Fibroblast of mammary gland (primary cell): ENCODE measurements around the gene STAMBP.
"Not testable (repeated sequence)": the region's sequence is repeated elsewhere in the genome, so short reads cannot be mapped to it uniquely, and the experiment has no call there.

Experiments
- DNase-seq: peaks from one replicate; pipeline ENCODE4 v3.0.0-alpha.2; 2010; ENCODE audit warnings: low read depth
- H3K4me3 ChIP-seq: 2 replicates; pipeline ENCODE4 v1.5.1; 2011; ENCODE audit warnings: low read depth, mild to moderate bottlenecking, low read length, moderate library complexity; ENCODE audit not compliant: control insufficient read depth
- TF ChIP-seq, protein P1 (sequence below): conservative IDR thresholded peaks from 2 replicates; pipeline ENCODE4 v1.5.1; 2011; ENCODE audit warnings: low read depth, low read length, inconsistent platforms; ENCODE audit not compliant: control insufficient read depth, insufficient read depth

The STAMBP gene

DNA sequence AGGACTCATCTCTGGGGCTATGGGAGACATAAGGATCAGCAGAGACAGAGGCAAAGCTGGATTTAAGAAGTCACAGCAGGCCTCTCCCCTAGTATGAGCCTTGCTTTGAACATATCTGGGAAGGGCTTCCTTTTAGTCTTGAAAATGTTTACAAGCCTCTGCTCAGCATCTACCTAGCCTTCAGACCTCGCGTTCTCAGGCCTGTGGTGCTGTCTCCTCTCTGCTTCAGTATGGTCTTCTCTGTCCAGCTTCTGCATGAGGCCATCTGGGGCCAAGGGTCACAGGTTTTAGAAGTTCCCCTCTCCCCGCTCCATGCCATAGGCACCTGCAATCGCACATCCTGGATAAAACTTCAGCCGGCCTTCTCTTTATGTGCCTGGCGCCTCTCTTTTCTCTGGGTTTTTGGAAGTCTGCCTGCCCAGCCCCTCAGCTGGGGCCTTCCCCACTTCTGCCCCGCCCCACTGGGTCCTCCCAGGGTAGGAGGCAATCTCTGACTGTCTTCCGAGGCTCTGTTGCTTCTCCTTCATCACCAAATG lies 71.1 kb downstream of the STAMBP start:
- TF ChIP-seq, protein P1, sequence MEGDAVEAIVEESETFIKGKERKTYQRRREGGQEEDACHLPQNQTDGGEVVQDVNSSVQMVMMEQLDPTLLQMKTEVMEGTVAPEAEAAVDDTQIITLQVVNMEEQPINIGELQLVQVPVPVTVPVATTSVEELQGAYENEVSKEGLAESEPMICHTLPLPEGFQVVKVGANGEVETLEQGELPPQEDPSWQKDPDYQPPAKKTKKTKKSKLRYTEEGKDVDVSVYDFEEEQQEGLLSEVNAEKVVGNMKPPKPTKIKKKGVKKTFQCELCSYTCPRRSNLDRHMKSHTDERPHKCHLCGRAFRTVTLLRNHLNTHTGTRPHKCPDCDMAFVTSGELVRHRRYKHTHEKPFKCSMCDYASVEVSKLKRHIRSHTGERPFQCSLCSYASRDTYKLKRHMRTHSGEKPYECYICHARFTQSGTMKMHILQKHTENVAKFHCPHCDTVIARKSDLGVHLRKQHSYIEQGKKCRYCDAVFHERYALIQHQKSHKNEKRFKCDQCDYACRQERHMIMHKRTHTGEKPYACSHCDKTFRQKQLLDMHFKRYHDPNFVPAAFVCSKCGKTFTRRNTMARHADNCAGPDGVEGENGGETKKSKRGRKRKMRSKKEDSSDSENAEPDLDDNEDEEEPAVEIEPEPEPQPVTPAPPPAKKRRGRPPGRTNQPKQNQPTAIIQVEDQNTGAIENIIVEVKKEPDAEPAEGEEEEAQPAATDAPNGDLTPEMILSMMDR, result no peak

GRCh38 chr2:73901143-73901542 lies 72.4 kb downstream of the STAMBP start:
- no peak for DNase-seq
- no peak overlapping the region for H3K4me3 ChIP-seq
- TF ChIP-seq, protein P1, result no peak

More for the DNA sequence above, 71.1 kb downstream of the STAMBP start:
- no peak for DNase-seq
- H3K4me3 ChIP-seq, result no peak overlapping the region

- H3K4me3 ChIP-seq, result no peak overlapping the region
- no peak for DNase-seq
- TF ChIP-seq, protein P1, result no peak
Measured at GRCh38 chr2:73902284-73902683, 73.5 kb downstream of the STAMBP start.

GRCh38 chr2:73903313-73903712 lies 74.6 kb downstream of the STAMBP start:
- DNase-seq, result no peak
- TF ChIP-seq, protein P1, result no peak
- H3K4me3 ChIP-seq, result no peak overlapping the region

DNA sequence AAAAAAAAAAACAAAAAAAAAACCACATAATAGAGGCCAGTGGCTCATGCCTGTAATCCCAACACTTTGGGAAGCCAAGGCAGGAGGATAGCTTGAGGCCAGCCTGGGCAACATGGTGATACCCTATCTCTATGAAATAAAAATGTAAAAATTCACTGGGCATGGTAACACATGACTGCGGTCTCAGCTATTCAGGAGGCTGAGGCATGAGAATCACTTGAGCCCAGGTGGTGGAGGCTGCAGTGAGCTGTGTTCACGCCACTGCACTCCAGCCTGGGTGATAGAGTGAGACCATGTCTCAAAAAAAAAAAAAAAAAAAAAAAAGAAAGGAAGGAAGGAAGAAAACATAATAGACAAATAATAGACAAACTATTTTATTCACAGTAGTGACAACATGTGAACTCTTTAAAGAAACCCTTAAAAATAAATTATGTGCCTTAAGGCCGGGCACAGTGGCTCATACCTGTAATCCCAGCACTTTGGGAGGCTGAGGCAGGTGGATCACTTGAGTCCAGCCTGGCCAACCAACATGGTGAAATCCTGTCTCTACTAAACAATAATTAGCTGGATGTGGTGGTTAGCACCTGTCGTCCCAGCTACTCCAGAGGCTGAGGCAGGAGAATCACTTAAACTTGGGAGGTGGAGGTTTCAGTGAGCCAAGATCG lies 75.3 kb downstream of the STAMBP start:
- not testable (repeated sequence) for DNase-seq, H3K4me3 ChIP-seq

DNA sequence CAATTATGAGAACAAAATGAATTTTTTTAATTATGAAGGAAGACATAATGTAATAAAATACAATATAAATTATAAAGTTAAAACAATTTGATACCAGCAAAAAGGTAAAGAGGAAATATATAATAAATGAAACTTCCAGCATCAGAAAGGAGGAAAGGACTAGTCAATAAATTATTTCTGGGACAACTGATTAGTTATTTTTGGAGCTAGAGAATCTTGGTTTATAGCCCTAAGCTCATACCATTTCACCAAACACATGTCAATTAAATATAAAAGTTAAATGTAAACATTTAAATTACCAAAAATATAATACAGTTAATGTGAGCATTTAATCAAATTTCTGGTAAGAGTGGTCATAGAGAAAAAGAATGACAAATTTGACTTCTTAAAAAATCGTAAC lies 76.2 kb downstream of the STAMBP start:
- no peak overlapping the region for H3K4me3 ChIP-seq
- TF ChIP-seq, protein P1, result no peak
- DNase-seq, result no peak

DNA sequence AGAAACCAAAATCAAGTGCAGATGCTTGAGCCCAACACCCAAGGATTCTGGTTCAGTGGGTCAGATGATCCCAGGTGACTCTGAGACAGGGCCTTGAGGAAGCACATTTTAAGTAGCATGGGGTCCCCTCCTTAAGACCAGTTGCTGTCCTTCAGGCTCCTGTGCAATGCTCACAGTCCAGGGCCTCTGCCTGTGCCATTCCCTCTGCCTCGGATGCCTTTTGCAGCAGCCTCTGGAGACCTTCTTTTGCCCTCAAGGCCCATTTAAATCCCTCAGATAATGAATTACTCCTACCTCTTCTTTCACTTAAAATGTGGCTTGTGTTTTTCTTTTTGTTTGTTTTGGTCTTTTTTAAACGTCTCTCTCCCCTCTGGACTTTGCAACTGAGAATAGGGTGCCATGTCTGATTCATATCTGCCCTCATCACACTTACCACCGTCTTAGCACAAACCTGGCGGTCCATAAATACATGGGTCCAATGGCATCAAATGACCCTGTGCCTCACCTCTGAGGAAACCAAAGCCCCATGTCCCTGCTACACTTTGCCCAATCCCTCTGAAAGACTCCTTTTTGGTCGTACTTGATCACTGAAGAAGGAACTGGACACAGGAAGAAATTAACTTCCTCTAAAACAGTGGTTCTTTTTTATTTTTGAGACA lies 78.2 kb downstream of the STAMBP start:
- no peak for DNase-seq
- H3K4me3 ChIP-seq, result no peak overlapping the region
- TF ChIP-seq, protein P1, result no peak
